ENCODE measurements around the gene RPS15. TPM values are rescaled to one million over a fixed set of nuclear protein-coding genes. Genes with fewer than 3 reads are reported as not detected.

RPS15 gene
- total and polyA plus RNA-seq, 9 of the 15 experiments (the other 6 are each of a cell fraction or from before 2014, with no cell fraction given), result 605 to 2,791 (median 957) TPM

GRCh38 chr19:1449467-1450442 lies 11.6 kb downstream of the RPS15 start, which contains the start of gene APC2 (continued):
- no peak for TF ChIP-seq WHSC1 (IDR thresholded peaks at IDR 0.05; ENCODE audit: low read length)
- no peak for TF ChIP-seq TBL1XR1 (IDR thresholded peaks at IDR 0.05; ENCODE audit: low read length in 2 of 2)
- TF ChIP-seq NFIC (IDR thresholded peaks at IDR 0.05), result no peak
- TF ChIP-seq NEUROD1 (IDR thresholded peaks at IDR 0.05; ENCODE audit: borderline replicate concordance, low read depth, low read length, partially characterized antibody), result peak; percentile 63
- TF ChIP-seq, protein P1, sequence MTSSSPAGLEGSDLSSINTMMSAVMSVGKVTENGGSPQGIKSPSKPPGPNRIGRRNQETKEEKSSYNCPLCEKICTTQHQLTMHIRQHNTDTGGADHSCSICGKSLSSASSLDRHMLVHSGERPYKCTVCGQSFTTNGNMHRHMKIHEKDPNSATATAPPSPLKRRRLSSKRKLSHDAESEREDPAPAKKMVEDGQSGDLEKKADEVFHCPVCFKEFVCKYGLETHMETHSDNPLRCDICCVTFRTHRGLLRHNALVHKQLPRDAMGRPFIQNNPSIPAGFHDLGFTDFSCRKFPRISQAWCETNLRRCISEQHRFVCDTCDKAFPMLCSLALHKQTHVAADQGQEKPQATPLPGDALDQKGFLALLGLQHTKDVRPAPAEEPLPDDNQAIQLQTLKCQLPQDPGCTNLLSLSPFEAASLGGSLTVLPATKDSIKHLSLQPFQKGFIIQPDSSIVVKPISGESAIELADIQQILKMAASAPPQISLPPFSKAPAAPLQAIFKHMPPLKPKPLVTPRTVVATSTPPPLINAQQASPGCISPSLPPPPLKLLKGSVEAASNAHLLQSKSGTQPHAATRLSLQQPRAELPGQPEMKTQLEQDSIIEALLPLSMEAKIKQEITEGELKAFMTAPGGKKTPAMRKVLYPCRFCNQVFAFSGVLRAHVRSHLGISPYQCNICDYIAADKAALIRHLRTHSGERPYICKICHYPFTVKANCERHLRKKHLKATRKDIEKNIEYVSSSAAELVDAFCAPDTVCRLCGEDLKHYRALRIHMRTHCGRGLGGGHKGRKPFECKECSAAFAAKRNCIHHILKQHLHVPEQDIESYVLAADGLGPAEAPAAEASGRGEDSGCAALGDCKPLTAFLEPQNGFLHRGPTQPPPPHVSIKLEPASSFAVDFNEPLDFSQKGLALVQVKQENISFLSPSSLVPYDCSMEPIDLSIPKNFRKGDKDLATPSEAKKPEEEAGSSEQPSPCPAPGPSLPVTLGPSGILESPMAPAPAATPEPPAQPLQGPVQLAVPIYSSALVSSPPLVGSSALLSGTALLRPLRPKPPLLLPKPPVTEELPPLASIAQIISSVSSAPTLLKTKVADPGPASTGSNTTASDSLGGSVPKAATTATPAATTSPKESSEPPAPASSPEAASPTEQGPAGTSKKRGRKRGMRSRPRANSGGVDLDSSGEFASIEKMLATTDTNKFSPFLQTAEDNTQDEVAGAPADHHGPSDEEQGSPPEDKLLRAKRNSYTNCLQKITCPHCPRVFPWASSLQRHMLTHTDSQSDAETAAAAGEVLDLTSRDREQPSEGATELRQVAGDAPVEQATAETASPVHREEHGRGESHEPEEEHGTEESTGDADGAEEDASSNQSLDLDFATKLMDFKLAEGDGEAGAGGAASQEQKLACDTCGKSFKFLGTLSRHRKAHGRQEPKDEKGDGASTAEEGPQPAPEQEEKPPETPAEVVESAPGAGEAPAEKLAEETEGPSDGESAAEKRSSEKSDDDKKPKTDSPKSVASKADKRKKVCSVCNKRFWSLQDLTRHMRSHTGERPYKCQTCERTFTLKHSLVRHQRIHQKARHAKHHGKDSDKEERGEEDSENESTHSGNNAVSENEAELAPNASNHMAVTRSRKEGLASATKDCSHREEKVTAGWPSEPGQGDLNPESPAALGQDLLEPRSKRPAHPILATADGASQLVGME (CRISPR knock-in tag; IDR thresholded peaks at IDR 0.05), result peak; percentile 98
- no peak for TF ChIP-seq GTF2F1 (IDR thresholded peaks at IDR 0.05; ENCODE audit: low read depth, low read length)
- TF ChIP-seq MYBL2 (IDR thresholded peaks at IDR 0.05; ENCODE audit: low read depth), result no peak
- no peak for TF ChIP-seq MYBL2 (CRISPR knock-in tag; IDR thresholded peaks at IDR 0.05; ENCODE audit: borderline replicate concordance)
- TF ChIP-seq ZNF263 (CRISPR knock-in tag; IDR thresholded peaks at IDR 0.05; ENCODE audit: borderline replicate concordance), result peak; percentile 86
- no peak for TF ChIP-seq NFATC3 (IDR thresholded peaks at IDR 0.05)
- TF ChIP-seq L3MBTL2 (IDR thresholded peaks at IDR 0.05), result peak; percentile 18; the same call in 1 of the 2 replicates
- no peak for TF ChIP-seq ZNF551 (CRISPR knock-in tag; IDR thresholded peaks at IDR 0.05)
- TF ChIP-seq, protein P2, sequence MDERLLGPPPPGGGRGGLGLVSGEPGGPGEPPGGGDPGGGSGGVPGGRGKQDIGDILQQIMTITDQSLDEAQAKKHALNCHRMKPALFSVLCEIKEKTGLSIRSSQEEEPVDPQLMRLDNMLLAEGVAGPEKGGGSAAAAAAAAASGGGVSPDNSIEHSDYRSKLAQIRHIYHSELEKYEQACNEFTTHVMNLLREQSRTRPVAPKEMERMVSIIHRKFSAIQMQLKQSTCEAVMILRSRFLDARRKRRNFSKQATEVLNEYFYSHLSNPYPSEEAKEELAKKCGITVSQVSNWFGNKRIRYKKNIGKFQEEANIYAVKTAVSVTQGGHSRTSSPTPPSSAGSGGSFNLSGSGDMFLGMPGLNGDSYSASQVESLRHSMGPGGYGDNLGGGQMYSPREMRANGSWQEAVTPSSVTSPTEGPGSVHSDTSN (CRISPR knock-in tag; IDR thresholded peaks at IDR 0.05; ENCODE audit: low read depth), result no peak
- TF ChIP-seq, protein P2 (tag; conservative IDR thresholded peaks at IDR 0.05; ENCODE audit: low read depth), result no peak
- no peak for TF ChIP-seq SLC30A9 (CRISPR knock-in tag; IDR thresholded peaks at IDR 0.05)
- TF ChIP-seq, protein P3, sequence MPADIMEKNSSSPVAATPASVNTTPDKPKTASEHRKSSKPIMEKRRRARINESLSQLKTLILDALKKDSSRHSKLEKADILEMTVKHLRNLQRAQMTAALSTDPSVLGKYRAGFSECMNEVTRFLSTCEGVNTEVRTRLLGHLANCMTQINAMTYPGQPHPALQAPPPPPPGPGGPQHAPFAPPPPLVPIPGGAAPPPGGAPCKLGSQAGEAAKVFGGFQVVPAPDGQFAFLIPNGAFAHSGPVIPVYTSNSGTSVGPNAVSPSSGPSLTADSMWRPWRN (IDR thresholded peaks at IDR 0.05; ENCODE audit: low read depth), result no peak
- no peak for TF ChIP-seq ZNF121 (CRISPR knock-in tag; conservative IDR thresholded peaks at IDR 0.05)
- TF ChIP-seq KDM4B (IDR thresholded peaks at IDR 0.05; ENCODE audit: borderline replicate concordance in 2 of 2, low read depth in 1 of 2), result no peak
- TF ChIP-seq RBM39 (optimal IDR thresholded peaks at IDR 0.05; ENCODE audit: low read depth, low read length), result no peak
- TF ChIP-seq DPF2 (IDR thresholded peaks at IDR 0.05), result no peak

Measured in K562 (cell line).